Measurements from ENCODE around the gene METAP1D.

The METAP1D gene

GRCh38 chr2:172091000-172091641 lies 91.4 kb downstream of the METAP1D start:
- H3K27ac Mint-ChIP-seq, result no peak overlapping the region
- peaks cover 16 to 39% of the 10 kb centered on the region in 2 donors for H3K4me1 Mint-ChIP-seq
- H3K36me3 Mint-ChIP-seq, result peaks cover 7 to 19% of the 10 kb centered on the region in 2 donors
- ATAC-seq (replicated peaks) (no peak), DNase-seq (no peak)
- peaks cover 72 to 84% of the 10 kb centered on the region in 2 donors for H3K27me3 Mint-ChIP-seq
- no peak overlapping the region for H3K4me3 Mint-ChIP-seq
- H3K9me3 Mint-ChIP-seq, result peaks cover 4 to 9% of the 10 kb centered on the region in 2 donors

GRCh38 chr2:172091761-172092566 lies 92.2 kb downstream of the METAP1D start:
- Mint-ChIP-seq H3K9me3 (peaks cover 4 to 9% of the 10 kb centered on the region in 2 donors), H3K27ac (peak overlapping the region; percentile 65), H3K4me1 (peaks cover 18 to 41% of the 10 kb centered on the region in 2 donors), H3K36me3 (peaks cover 7 to 19% of the 10 kb centered on the region in 2 donors), H3K27me3 (peaks cover 72 to 86% of the 10 kb centered on the region in 2 donors), H3K4me3 (no peak overlapping the region)
- no peak for ATAC-seq (replicated peaks)
- no peak for DNase-seq

- Mint-ChIP-seq H3K36me3 (peaks cover 5 to 11% of the 10 kb centered on the region in 2 donors), H3K4me3 (peak overlapping the region in 1 of 2 donors; percentile 30), H3K4me1 (peaks cover 15 to 41% of the 10 kb centered on the region in 2 donors), H3K27me3 (peaks cover 69 to 86% of the 10 kb centered on the region in 2 donors), H3K27ac (peak overlapping the region; percentile 88), H3K9me3 (peaks cover 4 to 9% of the 10 kb centered on the region in 2 donors)
- ATAC-seq (replicated peaks) (no peak), DNase-seq (no peak)
Measured at GRCh38 chr2:172092716-172093415, 93.1 kb downstream of the METAP1D start.

GRCh38 chr2:172093416-172094293 lies 93.9 kb downstream of the METAP1D start:
- peaks cover 65 to 84% of the 10 kb centered on the region in 2 donors for H3K27me3 Mint-ChIP-seq

GRCh38 chr2:172094294-172095145 lies 94.8 kb downstream of the METAP1D start:
- DNase-seq (no peak), ATAC-seq (replicated peaks) (no peak)
- Mint-ChIP-seq H3K4me3 (peak overlapping the region; percentile 79 to 80), H3K27ac (no peak overlapping the region), H3K27me3 (peaks cover 62 to 84% of the 10 kb centered on the region in 2 donors), H3K9me3 (peaks cover 0 to 4% of the 10 kb centered on the region in 2 donors), H3K36me3 (peaks cover 0 to 9% of the 10 kb centered on the region in 2 donors), H3K4me1 (peaks cover 20 to 42% of the 10 kb centered on the region in 2 donors)

More at GRCh38 chr2:172093416-172094293, 93.9 kb downstream of the METAP1D start:
- Mint-ChIP-seq H3K4me3 (peak overlapping the region in 1 of 2 donors; percentile 30), H3K9me3 (peaks cover under 1 to 6% of the 10 kb centered on the region in 2 donors), H3K36me3 (peaks cover under 1 to 8% of the 10 kb centered on the region in 2 donors), H3K4me1 (peaks cover 18 to 40% of the 10 kb centered on the region in 2 donors), H3K27ac (peak overlapping the region; percentile 88)
- DNase-seq (no peak), ATAC-seq (replicated peaks) (no peak)

GRCh38 chr2:172095146-172095904 lies 95.6 kb downstream of the METAP1D start:
- peak overlapping the region; percentile 81 for H3K27ac Mint-ChIP-seq
- ATAC-seq (replicated peaks) (peak; percentile 38 to 67), DNase-seq (no peak)
- peaks cover 0 to 9% of the 10 kb centered on the region in 2 donors for H3K36me3 Mint-ChIP-seq
- H3K27me3 Mint-ChIP-seq, result peaks cover 55 to 79% of the 10 kb centered on the region in 2 donors
- peak overlapping the region; percentile 79 to 80 for H3K4me3 Mint-ChIP-seq
- H3K9me3 Mint-ChIP-seq, result peaks cover 0 to 4% of the 10 kb centered on the region in 2 donors
- peaks cover 20 to 45% of the 10 kb centered on the region in 2 donors for H3K4me1 Mint-ChIP-seq

GRCh38 chr2:172095905-172096625 lies 96.3 kb downstream of the METAP1D start:
- peaks cover 0 to 9% of the 10 kb centered on the region in 2 donors for H3K36me3 Mint-ChIP-seq

GRCh38 chr2:172096626-172097547 lies 97.1 kb downstream of the METAP1D start:
- H3K27ac Mint-ChIP-seq, result peak overlapping the region; percentile 92
- ATAC-seq (replicated peaks), result no peak
- H3K9me3 Mint-ChIP-seq, result peaks cover 0 to 4% of the 10 kb centered on the region in 2 donors
- peaks cover 31 to 61% of the 10 kb centered on the region in 2 donors for H3K4me1 Mint-ChIP-seq
- peaks cover 0 to 13% of the 10 kb centered on the region in 2 donors for H3K36me3 Mint-ChIP-seq
- no peak for DNase-seq
- H3K27me3 Mint-ChIP-seq, result peaks cover 57 to 84% of the 10 kb centered on the region in 2 donors
- H3K4me3 Mint-ChIP-seq, result peak overlapping the region; percentile 76 to 77

More at GRCh38 chr2:172095905-172096625, 96.3 kb downstream of the METAP1D start:
- ATAC-seq (replicated peaks), result no peak
- H3K27me3 Mint-ChIP-seq, result peaks cover 54 to 80% of the 10 kb centered on the region in 2 donors
- H3K27ac Mint-ChIP-seq, result no peak overlapping the region
- no peak for DNase-seq
- peak overlapping the region; percentile 79 to 80 for H3K4me3 Mint-ChIP-seq
- H3K4me1 Mint-ChIP-seq, result peaks cover 24 to 52% of the 10 kb centered on the region in 2 donors
- peaks cover 0 to 4% of the 10 kb centered on the region in 2 donors for H3K9me3 Mint-ChIP-seq

GRCh38 chr2:172097557-172098131 lies 97.9 kb downstream of the METAP1D start:
- no peak for ATAC-seq (replicated peaks)
- H3K4me1 Mint-ChIP-seq, result peaks cover 36 to 68% of the 10 kb centered on the region in 2 donors
- H3K4me3 Mint-ChIP-seq, result peak overlapping the region; percentile 76 to 77
- peaks cover 0 to 4% of the 10 kb centered on the region in 2 donors for H3K9me3 Mint-ChIP-seq
- H3K27me3 Mint-ChIP-seq, result peaks cover 55 to 84% of the 10 kb centered on the region in 2 donors
- peak overlapping the region; percentile 37 for H3K27ac Mint-ChIP-seq
- DNase-seq, result no peak
- H3K36me3 Mint-ChIP-seq, result peaks cover 0 to 13% of the 10 kb centered on the region in 2 donors

- H3K36me3 Mint-ChIP-seq, result peaks cover 0 to 11% of the 10 kb centered on the region in 2 donors
- H3K4me3 Mint-ChIP-seq, result peak overlapping the region; percentile 20 to 75
- ATAC-seq (replicated peaks) (no peak), DNase-seq (no peak)
- peaks cover 37 to 70% of the 10 kb centered on the region in 2 donors for H3K4me1 Mint-ChIP-seq
- peaks cover 0 to 4% of the 10 kb centered on the region in 2 donors for H3K9me3 Mint-ChIP-seq
- H3K27me3 Mint-ChIP-seq, result peaks cover 52 to 83% of the 10 kb centered on the region in 2 donors
- H3K27ac Mint-ChIP-seq, result peak overlapping the region; percentile 56
Measured at GRCh38 chr2:172098287-172098649, 98.5 kb downstream of the METAP1D start.
